ENCODE results near the gene MBOAT1.

Gene MBOAT1

DNA sequence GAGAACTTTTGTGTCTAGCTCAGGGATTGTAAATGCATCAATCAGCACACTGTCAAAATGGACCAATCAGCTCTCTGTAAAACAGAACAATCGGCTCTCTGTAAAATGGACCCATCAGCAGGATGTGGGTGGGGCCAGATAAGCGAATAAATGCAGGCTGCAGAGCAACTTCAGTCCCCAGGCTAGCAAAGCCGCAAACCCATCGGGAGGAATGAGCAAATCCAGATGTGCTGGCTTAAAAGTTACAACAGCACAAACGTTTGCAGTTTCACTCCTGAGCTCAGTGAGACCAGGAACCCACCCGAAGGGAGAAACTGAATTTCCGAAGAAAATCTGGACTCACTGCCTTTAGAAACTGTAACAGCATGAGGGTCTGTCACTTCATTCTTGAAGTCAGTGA is 21.9 kb upstream of the MBOAT1 start:
- peak; percentile 22 for DNase-seq (ENCODE audit: low read depth)
- no peak overlapping the region for H3K4me3 ChIP-seq (ENCODE audit: low read length)
- no peak for TF ChIP-seq CTCF (conservative IDR thresholded peaks at IDR 0.05; ENCODE audit: low read length)

DNA sequence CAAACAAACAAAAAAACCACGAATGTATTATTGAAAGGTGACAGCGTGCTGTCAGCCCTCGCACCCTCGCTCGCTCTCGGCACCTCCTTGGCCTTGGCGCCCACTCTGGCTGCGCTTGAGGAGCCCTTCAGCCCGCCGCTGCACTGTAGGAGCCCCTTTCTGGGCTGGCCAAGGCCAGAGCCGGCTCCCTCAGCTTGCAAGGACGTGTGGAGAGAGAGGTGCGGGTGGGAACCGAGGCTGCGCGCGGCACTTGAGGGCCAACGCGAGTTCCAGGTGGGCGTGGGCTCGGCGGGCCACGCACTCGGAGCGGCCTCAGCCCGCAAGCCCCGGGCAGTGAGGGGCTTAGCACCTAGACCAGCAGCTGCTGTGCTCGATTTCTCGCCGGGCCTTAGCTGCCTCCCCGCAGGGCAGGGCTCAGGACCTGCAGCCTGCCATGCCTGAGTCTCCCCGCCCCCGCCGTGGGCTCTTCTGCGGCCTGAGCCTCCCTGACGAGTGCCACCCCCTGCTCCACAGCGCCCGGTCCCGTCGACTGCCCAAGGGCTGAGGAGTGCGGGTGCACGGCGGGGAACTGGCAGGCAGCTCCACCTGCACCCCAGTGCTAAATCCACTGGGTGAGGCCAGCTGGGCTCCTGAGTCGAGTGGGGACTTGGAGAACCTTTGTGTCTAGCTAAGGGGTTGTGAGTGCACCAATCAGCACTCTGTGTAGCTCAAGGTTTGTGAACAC is 20.9 kb upstream of the MBOAT1 start:
- no peak overlapping the region for H3K4me3 ChIP-seq (ENCODE audit: low read length)
- no peak for DNase-seq (ENCODE audit: low read depth)
- no peak for TF ChIP-seq CTCF (conservative IDR thresholded peaks at IDR 0.05; ENCODE audit: low read length)

- no peak overlapping the region for H3K4me3 ChIP-seq (ENCODE audit: low read length)
- no peak for DNase-seq (ENCODE audit: low read depth)
- TF ChIP-seq CTCF (conservative IDR thresholded peaks at IDR 0.05; ENCODE audit: low read length) = no peak
Observed at GRCh38 chr6:20232188-20232587, 19.9 kb upstream of the MBOAT1 start.

DNA sequence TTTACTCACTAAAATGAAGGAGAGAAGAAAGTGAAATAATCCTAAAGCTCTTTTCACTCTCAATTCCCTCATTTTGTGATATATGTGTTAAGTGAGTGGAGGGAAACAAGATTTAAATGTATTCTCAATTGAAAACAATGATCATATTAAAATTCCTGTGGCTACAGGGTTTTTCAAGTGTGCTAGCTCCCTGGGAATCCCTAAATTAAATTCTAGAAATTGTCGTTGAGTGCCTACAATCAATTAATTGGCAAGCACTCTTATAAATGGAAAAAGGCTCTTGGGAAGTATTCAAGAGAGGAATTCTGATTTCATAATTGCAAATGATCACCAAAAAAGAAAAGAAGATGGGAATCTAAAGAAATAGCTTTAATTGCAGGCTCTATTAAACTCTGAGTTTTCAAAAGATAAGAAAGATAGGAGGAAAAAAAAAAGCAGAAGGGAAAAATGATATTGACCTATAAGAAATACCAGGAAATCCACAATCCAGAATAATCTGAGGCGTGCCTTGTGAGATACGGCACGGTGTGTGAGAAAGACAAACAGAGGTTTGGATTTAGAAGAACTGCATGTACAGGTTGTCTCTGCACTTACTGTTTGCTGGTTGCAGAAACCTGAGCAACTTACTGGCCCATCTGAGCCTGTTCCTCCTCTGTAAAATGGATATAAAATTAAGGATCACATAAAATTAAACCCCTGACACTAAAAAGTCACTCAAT is 18.3 kb upstream of the MBOAT1 start:
- no peak for DNase-seq (ENCODE audit: low read depth)
- no peak for TF ChIP-seq CTCF (conservative IDR thresholded peaks at IDR 0.05; ENCODE audit: low read length)
- no peak overlapping the region for H3K4me3 ChIP-seq (ENCODE audit: low read length)

- DNase-seq (ENCODE audit: low read depth) = no peak
- no peak for TF ChIP-seq CTCF (conservative IDR thresholded peaks at IDR 0.05; ENCODE audit: low read length)
- H3K4me3 ChIP-seq (ENCODE audit: low read length) = no peak overlapping the region
Observed at GRCh38 chr6:20229881-20230280, 17.6 kb upstream of the MBOAT1 start.

DNA sequence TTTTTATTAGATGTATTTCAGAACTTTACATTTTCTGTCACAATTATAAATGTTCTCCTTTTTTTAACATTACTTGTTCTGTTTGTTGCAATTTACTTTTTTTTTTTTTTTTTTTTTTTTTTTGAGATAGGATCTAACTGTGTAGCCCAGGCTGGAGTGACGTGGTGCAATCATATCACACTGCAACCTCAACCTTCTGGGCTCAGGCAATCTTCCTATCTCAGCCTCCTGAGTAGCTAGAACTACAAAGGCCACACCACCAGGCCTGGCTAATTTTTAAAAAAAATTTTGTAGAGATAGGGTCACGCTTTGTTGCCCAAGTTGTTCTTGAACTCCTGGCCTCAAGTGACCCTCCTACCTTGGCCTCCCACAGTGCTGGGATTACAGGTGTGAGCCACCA is 15.1 kb upstream of the MBOAT1 start:
- DNase-seq (ENCODE audit: low read depth) = no peak
- TF ChIP-seq CTCF (conservative IDR thresholded peaks at IDR 0.05; ENCODE audit: low read length) = no peak

GRCh38 chr6:20223141-20223540 is 10.9 kb upstream of the MBOAT1 start:
- no peak overlapping the region for H3K4me3 ChIP-seq (ENCODE audit: low read length)
- no peak for TF ChIP-seq CTCF (conservative IDR thresholded peaks at IDR 0.05; ENCODE audit: low read length)
- no peak for DNase-seq (ENCODE audit: low read depth)

More for the DNA sequence above, 15.1 kb upstream of the MBOAT1 start:
- no peak overlapping the region for H3K4me3 ChIP-seq (ENCODE audit: low read length)
